ENCODE results near the gene CAPS2.
"Not testable (repeated sequence)": the region's sequence is repeated elsewhere in the genome, so short reads cannot be mapped to it uniquely, and the experiment has no call there.

The CAPS2 gene

GRCh38 chr12:75329918-75330826, at the start of gene CAPS2:
Gene CAPS2 (minus strand): TSS chr12:75330324. CDS start chr12:75326498, 3,826 bp downstream.
- DNase-seq = peak; percentile 81

DNA sequence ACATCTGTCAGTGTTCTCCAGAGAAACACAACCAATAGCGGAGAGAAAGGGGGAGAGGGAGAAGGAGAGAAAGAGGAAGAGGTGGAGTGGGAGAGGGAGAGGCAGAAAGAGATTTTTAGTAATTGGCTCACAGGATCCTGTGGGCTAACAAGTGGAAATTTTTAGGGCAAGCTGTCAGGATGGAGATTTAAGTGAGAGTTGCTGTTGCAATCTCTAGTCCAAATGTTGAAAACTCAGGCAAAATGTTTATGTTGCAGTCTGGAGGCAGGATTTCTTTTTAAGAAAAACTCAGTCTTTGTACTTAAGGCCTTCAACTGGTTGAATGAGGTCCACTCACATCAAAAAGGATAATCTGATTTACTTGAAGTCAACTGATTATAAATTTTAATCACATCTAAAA, 48.2 kb upstream of the CAPS2 start:
- peak; percentile 16 for DNase-seq

GRCh38 chr12:75374971-75375370, 44.8 kb upstream of the CAPS2 start:
- no peak for DNase-seq

DNA sequence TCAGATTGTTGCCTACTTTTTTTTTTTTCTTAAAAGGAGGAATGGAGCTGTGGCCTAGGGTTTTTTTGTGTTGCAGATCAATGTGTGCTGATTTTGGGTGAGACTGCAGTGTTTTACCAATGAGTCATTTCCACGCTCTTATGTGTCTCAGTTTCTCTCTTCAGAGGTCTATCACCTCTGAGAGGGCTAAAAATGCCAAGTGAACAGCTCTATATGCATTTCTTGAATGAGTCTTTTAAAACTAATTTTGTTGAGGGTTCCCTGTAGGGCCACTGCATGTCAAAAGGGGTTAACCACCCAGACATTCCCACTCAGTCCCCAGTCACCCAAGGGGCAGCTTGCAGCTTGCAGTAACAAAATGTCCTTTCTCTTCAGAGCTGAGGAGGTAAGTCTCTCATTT, 36.5 kb upstream of the CAPS2 start:
- peak; percentile 15 for DNase-seq

- peak; percentile 73 for DNase-seq
Measured at GRCh38 chr12:75364919-75365318, 34.8 kb upstream of the CAPS2 start.

DNA sequence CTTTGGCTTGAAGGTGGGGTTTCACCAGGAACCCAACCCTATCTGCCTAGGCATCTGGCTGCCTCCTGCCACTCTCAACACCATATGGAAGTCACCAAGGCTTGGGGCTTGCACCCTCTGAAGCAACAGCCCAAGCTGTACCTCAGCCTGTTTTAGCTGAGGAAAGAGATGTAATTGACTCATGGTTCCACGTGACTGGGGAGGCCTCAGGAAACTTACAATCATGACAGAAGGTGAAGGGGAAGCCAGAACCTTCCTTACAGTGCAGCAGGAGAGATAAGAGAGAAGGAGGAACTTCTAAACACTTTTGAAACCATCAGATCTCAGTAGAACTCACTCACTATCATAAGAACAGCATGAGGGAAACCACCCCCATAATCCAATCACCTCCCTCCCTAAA, 31.3 kb upstream of the CAPS2 start:
- DNase-seq = no peak

GRCh38 chr12:75360920-75361319, 30.8 kb upstream of the CAPS2 start:
- DNase-seq = no peak

- no peak for DNase-seq
Measured at GRCh38 chr12:75354011-75354410, 23.9 kb upstream of the CAPS2 start.

DNA sequence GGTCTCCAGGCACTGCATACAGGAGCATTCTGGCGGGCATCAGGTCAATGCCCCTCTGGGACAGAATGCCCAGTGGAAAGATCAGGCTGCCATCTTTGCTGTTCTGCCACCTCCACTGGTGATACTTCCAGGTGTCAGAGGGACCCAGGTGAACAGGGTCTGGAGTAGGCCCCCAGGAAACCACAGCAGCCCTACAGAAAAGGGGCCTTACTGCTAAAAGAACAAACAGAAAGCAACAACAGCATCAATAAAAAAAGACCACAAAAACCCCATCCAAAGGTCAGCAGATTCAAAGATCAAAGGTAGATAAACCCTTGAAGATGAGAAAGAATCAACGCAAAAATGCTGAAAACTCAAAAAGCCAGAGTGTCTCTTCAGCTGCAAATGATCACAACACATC, 20.3 kb upstream of the CAPS2 start:
- DNase-seq = no peak

- DNase-seq = no peak
Measured at GRCh38 chr12:75349946-75350345, 19.8 kb upstream of the CAPS2 start.

- not testable (repeated sequence) for DNase-seq
Measured at GRCh38 chr12:75346215-75346614, 16.1 kb upstream of the CAPS2 start.

DNA sequence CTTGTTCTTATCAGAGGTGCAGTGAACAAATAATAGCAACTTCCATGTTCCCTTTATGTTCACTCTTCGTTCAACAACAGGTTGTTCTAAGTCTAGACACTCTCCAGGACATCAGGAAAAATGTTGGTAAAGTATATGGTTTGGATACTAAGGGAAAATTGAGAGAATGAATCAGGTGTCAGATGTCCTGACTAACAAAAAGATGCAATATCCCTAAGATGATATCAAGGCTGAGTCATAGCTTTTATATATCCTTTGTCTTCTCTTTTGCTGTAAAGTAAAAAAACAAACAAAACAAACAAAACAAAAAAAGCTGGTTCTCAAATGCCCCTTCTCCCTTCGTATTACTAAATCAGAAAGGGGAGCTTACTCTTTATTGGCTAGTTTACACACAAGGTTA, 15.4 kb upstream of the CAPS2 start:
- no peak for DNase-seq

DNA sequence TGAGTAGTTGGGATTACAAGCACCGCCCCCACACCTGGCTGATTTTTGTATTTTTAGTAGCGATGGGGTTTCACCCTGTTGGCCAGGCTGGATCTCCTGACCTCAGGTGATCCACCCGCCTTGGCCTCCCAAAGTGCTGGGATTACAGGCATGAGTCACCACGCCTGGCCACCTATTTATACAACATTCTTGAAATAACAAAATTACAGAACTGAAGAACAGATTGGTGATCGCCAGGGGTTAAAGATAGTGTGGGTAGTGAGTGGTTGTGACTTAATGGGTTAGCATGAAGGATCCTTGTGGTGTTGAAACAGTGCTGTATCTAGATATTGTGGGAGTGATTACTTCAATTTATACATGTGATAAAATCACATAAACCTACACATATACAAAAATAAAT, 11.7 kb upstream of the CAPS2 start:
- no peak for DNase-seq

DNA sequence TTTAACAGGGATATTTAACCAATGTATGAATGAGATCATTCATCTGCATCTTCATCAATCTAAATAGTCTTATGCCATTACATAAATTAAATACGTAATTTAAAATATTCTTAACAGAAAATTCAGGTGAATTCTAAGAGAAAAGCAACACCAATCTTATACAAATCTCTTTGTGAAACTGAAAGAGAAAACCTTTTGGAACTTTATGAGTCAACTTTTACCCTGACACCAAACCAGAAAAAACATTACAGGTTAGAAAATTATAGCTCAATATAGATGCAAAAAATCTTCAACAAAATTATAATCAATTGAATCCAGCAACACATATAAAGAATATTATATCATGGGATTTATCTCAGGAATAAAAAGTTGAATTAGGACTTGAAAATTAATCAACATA, 7.8 kb upstream of the CAPS2 start:
- no peak for DNase-seq

DNA sequence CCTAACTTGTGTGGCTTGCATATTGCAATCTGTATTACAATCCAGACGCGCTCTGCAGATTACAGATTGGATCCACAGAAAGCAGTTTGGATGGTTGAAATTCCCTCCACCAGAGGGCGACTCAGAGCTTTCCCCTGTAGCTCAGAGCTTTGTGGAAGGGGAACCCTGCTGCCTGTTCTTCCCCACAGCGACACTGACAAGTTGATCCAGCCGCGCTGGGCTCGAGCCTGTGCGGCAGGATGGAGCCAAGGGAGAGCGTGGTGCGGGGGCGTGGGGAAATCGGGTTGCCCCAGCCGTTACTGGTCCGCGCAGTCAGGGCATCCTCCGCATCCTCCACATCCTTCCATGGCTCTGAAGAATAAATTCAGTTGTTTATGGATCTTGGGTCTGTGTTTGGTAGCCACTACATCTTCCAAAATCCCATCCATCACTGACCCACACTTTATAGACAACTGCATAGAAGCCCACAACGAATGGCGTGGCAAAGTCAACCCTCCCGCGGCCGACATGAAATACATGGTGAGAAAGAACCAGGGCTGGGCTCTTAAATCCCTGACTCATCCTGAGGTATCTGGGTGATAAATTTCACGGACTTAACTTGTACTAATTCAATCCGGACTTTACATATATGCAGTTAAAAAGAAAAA, 4.4 kb upstream of the CAPS2 start, which contains the start of gene GLIPR1L1:
TSS of gene GLIPR1L1 (plus strand) at position 287 of the 647 bp plus-strand sequence. CDS start at position 346, 59 bp downstream.
- peak; percentile 89 for DNase-seq

- DNase-seq = no peak
Measured at GRCh38 chr12:75327642-75328041, 2.5 kb downstream of the CAPS2 start.

- DNase-seq = no peak
Measured at GRCh38 chr12:75323663-75324062, 6.5 kb downstream of the CAPS2 start.

GRCh38 chr12:75322464-75322863, 7.7 kb downstream of the CAPS2 start:
- peak; percentile 58 for DNase-seq

- DNase-seq = no peak
Measured at GRCh38 chr12:75317784-75318183, 12.3 kb downstream of the CAPS2 start.

GRCh38 chr12:75315518-75315917, 14.6 kb downstream of the CAPS2 start:
- peak; percentile 66 for DNase-seq

DNA sequence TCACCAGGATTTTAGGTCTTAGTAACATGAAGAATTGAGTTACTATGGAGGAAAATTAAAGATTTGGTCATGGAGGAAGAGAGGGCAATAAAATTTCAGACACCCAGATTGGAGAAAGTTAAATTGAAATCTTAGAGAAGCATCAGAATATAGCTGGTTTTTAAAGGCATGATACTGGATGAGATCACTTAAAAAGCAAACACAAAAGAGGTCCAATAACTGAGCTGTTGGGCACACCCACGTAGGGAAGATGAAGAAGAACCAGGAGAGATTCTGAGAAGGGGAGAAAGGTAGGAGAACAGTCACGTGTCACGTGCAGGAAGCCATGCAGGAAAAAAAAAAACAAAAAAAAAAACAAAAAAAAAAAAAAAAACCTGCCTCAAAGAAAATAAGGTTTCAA, 18.8 kb downstream of the CAPS2 start:
- no peak for DNase-seq

DNA sequence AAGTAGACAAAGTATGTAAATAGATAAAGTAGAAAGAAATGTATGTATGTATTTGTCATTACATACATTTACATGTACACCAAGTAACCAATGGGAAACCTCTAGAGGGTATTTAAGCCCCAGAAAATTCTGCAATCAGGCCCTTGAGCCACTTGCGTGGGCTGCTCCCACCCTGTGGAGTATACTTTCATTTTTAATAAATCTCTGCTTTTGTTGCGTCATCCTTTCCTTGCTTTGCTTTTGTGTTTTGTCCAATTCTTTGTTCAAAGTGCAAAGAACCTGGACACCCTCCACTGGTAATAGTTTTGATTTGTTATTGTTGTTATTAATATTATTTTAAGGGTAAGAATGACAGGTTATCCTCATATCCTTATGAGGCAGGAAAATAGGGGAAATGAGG, 21.8 kb downstream of the CAPS2 start:
- DNase-seq = no peak

GRCh38 chr12:75305412-75306332, 24.5 kb downstream of the CAPS2 start:
- no peak for DNase-seq
